Raji (cell line): ENCODE measurements around the gene ZG16B.

Experiments used
- POLR2A ChIP-seq: IDR thresholded peaks from 2 replicates; pipeline ENCODE4 v1.6.1; 2011; ENCODE audit warnings: low read depth, low read length, control low read depth; ENCODE audit not compliant: insufficient read depth

Gene ZG16B, protein sequence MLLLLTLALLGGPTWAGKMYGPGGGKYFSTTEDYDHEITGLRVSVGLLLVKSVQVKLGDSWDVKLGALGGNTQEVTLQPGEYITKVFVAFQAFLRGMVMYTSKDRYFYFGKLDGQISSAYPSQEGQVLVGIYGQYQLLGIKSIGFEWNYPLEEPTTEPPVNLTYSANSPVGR

DNA sequence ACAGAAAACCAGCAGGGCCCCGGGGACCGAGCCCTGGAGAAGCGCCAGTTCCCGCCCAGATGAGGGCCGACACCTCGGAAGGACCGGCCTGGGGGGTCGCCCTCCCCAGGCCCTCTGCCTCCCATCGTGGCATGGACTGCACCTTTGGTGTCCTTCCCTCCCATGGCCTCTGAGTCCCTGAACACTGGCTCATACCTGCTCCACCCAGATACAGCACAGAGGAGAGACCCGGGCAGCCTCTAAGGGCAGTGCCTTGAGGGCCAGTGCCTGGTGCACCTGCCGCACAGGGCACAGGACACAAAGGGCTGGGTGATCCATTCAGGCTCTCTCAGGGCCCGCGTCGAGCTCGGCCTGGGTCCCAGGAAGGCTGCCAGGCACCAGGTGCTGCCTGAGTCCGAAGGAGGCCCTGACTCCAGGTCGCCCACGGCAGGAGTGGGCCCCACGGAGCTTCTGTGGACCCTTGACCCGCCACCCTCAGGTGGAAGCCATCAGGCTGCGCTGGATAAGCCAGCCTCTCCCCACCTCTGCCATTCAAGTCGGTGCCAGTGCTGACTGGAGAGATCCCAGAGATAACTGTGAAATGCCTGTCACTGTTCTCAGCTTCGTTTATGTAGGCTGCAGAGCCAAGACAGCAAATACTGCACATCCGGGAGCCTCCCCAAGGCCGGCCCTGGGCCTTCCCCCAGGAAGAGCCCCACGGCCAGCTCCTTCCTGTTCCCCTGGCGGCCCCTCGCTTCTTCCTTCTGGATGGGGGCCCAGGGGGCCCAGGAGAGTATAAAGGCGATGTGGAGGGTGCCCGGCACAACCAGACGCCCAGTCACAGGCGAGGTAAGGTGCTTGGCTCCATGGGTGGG, at the start of gene ZG16B:
Gene ZG16B (plus strand): TSS at position 803 of the 854 bp plus-strand sequence. CDS start 139 bp downstream, outside the sequence.
- TF ChIP-seq POLR2A = no peak

DNA sequence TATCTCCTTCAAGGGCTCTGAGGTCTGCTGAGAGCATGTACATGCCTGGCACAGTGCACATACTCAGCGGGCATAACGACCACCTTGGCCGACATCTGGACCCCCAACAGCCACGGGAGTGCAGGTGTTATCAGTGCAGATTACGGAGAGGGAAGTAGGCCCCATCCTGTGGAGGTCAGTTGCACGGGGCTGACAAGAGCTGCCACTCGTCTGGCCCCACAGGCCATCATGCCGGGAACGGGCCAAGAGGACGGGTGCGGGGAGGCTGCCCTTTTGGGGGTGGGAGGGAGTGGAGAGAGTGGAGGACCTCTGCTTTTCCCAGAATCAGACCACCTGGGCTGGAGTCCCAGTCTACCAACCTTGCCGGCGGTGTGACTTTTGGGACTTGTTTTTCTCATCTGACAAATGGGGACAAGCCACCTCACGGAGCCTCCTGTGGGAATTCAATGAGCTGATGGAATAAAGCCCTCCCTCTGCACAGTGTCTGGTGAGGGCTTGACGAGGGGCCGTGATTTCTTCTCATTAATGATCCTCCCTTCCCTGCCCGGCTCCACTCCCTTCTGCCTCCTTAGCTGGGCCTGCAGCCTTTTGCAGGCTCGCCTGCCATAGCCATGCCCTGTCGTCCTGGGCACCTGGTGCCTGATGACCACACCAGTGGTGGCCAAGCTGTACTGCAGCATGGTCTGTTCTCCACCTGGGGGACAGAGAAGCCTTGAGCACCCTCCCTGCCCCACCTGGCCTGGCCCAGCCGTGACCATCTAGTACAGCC, 47.3 kb upstream of the ZG16B start:
- TF ChIP-seq POLR2A = no peak

DNA sequence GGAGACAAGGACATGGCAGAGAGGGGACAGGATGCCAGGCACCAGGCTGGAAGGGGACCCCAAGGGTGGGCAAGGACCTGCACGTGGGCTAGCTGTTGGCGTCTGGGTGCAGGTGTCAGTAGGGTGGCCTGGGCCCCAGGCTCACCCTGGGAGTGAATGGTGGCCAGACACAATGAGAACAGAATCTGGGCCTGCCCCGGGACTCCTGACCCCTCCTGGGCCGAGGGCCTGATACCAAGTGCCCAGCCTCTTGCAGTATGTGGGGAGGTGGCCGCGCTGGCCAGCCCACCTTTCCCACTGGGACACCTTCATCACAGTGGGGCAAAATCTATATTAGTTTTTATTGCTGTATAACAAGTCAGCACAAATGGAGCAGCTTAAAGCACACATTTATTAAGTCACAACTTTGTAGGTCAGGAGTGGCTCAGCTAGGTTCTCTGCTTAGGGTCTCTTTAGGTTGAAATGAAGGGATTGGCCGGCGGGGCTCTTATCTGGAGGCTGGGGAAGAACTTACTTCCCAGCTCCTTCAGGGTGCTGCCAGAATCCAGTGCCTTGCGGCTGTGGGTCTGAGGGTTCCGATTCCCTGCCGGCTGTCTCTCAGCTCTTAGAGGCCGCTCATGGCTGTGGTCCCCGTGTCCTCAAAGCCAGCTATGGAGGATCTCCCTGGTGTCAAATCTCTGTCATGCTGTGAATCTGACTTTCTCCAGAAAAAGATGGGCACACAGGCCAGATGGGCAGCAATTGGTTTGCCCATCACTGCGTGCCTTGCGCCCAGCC, 46.3 kb upstream of the ZG16B start:
- no peak for TF ChIP-seq POLR2A

DNA sequence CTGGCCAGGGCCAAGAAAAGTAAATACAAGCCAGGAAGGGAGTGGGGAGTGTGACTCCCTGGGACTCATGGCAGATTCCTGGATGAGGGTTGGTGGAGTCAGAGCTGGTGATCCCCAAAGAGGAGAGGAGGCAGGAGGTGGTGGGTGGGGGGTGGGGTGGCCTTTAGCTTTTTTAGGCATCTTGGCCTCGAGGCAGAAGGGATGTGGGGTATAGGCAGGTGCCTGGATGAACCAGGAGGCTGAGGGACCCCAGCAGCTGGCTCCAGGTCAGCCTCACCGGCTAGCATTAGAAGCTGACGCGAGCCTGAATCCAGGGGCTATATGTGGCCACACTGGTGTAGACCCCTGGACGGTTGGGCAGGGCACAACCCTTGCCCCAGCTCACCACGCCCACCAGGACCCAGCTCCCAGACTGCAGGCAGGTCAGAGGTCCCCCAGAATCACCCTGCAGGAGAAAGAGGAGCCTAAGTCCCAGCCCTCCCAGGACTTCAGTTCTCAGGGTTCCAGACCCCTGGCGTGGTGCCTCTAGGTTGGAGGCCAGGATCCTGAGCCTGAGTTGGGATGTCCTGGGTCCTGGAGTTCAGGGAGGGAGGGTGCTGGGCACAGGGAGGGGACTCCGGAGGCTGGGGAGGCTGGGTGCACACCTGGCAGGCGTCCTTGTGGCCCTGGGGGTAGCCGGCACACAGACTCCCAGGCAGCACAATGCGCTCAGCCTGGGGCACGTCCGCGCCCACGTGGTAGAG, 45.6 kb upstream of the ZG16B start:
- no peak for TF ChIP-seq POLR2A

DNA sequence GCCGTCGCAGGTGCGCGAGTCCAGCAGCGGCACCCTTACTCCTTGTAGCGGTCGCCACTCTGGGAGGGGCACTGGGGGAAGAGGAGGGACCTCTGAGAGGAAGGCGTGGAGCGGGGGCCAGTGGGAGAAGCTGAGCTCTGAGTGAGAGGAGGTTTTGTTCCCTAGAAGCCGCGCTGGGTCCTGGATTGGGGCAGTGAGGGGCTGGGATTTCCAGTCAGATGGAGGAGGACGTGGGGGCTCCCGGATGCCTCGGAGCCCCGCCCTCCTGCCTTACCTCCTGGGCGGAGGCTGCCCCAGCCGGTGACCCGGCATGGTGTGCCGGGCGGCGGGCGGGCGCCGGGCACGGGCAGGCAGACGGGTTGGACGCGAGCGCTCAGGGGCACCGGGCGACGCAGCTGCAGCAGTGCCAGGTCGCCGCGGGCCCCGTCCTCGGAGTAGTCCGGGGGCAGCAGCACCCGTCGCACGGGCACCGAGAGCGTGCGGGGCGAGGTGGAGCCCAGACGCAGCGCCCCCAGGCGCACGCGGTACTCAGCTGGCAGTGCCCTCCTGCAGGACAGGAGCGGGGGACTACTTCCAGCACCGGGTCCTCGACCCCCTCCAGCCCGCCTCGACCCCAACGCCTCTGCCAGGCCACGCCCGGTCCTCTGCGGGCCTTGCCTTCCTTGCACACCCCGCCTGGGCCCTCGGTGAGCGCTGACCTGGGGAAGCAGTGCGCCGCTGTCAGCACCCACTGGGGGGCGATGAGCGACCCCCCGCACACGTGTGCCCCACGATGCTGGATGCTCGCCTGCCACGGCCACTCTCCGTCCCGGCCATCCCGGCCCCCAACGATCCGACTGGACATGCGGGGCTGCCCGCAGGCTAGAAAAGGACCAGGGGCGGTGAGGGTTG, 44.8 kb upstream of the ZG16B start:
- no peak for TF ChIP-seq POLR2A

DNA sequence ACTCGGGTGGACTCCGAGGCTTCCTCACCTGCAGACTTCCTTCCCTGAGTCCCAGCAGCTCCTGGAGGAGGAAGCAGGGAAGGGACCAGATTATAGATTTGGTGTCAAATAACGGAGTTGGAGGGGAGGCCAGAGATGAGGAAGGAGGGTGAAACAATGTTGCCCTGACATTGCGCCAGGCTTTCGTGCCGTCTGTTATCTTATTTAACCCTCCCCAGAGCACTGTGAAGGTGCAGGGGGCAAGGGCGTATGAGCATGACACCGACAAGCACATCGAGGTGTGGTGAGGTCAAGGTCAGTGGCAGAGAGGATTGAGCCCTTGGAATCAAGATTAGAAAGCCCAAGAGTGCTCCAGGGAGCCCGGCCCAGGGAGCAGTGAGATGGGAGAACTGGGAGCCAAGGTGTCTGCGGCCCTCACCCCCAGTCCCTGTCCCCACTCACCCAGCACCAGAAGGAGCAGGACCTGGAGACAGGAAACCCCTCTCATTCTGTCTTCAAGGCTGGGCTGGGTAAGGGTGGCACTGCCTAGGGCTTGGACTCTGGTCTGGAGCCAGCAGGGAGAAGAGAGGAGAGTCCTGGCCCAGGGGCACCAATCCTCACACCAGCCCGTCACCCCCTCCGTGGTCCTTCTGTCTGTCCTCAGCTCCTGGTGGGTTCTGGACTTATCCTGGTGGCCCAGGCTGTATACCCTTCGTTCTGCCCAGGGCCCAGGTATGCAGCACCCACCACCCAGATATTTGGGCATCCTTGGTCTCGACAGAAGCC, 43.9 kb upstream of the ZG16B start:
- no peak for TF ChIP-seq POLR2A

DNA sequence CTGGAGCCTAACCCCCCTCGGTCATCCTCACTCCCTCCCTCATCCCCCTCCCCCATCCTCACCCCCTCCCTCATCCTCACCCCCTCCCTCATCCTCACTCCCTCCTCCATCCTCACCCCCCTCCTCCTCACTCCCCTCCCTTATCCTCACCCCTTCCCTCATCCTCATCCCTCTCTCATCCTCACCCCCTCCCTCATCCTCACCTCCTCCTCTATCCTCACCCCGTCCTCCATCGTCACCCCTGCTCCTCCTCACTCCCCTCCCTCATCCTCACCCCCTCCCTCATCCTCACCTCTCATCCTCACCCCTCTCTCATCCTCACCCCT, 43.3 kb upstream of the ZG16B start:
- no peak for TF ChIP-seq POLR2A

DNA sequence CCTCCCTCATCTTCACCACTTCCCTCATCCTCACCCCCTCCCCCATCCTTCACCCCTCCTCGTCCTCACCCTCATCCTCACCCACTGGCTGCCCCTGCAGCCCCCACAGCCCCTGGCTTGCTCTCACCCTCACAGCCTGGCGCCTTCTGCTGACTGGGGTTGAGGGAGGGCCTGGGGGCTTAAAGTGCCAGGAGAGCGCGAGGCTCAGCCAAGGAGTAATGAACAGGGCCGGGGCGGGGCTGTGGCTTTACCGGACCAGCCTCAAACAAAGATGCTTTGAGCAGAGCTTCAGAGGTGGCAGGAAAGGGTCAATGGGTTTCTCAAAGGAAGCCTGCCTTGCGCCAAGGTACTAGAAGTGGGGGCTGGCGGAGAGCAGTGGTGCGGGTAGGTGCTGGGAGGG, 42.7 kb upstream of the ZG16B start, which contains the start of gene PRSS33:
Gene PRSS33 (minus strand): TSS at position 155 of the 400 bp plus-strand sequence. CDS start 1,013 bp downstream, outside the sequence.
- TF ChIP-seq POLR2A = no peak

DNA sequence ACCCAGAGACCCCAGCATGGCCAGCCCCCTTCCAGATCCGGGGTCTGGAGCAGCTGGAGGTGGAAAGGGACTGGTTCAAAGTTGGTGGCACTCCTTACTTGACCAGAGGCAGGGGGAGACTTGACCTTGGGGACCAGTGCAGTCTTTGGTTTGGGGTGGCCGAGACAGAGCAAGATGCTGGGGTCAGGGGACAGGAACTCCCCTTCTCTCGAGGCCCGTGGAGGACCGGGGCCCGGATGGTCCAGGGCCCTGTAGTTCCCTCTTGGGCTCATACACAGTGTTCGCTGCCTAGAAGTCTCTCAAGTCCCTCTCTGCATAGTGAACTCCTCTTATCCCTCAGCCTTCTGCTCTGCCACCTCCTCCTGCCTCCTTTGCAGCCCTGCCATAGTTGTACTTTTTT, 42.1 kb upstream of the ZG16B start:
- no peak for TF ChIP-seq POLR2A

DNA sequence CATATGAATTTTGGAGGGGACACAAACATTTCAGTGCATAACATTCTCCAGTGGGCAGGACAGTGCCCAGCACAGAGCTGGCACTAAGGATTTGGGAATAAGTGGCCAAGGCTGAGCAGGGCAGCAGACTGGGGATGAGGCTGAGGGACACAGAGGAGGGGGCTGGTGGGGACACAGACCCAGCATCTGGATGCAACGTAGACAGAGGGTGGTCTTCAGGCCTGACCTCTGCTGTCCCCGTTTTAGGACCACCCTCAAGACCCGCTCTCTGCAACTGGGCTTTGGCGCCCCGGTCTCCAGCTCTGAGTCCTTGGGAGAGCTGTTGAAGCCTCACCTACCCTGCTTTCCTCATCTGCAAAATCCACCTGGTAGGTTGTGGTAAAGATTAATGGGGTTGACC, 39.5 kb upstream of the ZG16B start:
- TF ChIP-seq POLR2A = no peak

DNA sequence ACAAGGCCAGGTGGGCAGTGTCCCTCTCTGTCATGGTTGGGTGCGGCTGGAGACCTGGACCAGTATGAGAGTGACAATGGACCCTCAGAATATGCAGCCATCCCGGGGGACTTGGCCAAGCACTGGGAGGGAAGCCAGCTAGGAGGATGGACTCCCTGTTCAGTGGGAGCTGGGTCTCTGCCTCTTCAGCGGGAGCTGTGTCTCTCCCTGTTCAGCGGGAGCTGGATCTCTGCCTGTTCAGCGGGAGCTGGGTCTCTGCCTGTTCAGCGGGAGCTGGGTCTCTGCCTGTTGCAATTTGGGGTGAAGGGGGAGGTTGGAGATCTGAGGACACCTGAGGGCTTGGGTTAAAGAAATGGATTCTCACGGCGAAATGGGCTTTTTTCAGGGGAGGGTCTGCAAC, 38.9 kb upstream of the ZG16B start:
- no peak for TF ChIP-seq POLR2A

DNA sequence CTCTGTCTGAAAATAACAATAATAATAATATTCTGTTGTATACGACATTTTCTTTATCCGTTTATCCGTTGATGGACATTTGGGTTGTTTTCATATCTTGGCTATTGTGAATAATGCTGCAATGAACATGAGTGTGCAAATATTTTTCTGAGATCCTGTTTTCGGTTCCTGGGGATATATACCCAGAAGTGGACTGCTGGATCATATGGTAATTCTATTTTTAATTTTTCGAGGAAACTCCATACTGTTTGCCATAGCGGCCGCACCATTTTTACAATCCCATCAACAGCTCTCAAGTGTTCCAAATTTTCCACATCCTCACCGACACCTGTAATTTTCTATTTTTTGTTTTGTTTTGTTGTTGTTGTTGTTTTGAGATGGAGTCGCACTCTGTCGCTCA, 37.2 kb upstream of the ZG16B start:
- no peak for TF ChIP-seq POLR2A
